GM21717 (cell line): ENCODE measurements around the gene DPH2.
A peak's percentile ranks its signal among the peaks of the same experiment; 100 is the strongest.

Source experiments
- ATAC-seq: cut with Tn5 transposase; IDR thresholded peaks from one replicate; pipeline ENCODE4 v1.9.1; 2021; ENCODE audit warnings: mild to moderate bottlenecking, moderate library complexity; ENCODE audit not compliant: unreplicated experiment

DPH2 gene, protein sequence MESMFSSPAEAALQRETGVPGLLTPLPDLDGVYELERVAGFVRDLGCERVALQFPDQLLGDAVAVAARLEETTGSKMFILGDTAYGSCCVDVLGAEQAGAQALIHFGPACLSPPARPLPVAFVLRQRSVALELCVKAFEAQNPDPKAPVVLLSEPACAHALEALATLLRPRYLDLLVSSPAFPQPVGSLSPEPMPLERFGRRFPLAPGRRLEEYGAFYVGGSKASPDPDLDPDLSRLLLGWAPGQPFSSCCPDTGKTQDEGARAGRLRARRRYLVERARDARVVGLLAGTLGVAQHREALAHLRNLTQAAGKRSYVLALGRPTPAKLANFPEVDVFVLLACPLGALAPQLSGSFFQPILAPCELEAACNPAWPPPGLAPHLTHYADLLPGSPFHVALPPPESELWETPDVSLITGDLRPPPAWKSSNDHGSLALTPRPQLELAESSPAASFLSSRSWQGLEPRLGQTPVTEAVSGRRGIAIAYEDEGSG

DNA sequence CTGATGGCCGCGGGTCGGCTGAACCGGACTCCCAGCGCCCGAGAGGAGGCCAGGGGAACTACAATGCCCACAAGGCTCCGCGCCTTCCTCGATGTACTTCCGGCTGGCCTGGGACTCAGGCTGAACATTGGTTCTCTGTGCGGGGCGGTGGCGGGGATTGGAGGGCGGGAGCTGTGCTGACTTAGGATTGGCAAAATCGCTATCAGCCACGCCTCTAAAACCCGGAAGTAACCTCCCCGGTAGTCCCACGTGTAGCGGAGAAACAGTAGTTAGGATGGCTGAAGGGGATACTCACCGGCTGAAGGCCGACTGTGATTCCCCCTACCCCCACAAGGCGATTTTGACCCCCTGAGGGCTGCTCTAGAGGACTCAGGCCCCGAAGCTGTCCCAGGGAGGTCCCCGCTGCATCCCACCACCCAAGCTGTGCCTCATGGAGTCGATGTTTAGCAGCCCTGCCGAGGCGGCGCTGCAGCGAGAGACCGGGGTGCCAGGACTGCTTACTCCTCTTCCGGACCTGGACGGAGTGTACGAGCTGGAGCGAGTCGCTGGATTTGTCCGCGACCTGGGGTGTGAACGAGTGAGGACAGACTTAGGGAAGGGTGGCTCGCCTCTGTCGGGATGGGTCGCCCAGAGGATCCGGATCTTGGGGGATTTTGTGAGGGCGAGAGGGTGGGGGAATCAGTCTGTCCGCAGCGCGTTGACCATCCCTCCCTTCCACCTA is at the start of gene DPH2:
TSS of gene DPH2 (plus strand) at position 265 of the 721 bp plus-strand sequence. CDS start at position 431, 166 bp downstream.
- ATAC-seq: peak; percentile 62

DNA sequence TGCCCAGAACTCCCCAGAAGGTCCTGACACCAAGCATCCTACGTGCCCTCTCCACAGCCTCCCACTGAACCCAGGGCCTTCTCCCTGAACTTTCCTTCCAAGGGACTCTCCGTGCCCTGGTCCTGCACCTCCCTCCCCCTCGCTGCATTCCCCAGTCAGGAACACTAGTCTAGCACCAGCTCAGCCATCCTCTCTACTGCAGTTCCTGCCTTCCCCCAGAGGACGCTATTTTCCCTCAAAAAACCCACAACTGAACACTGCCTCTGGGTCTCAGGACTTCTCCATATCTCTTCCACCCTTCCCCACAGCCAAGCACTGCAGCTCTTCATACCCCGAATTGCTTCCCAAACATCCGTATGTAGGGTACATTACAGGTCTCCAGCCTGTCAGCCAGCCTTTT is 48.8 kb upstream of the DPH2 start:
- no peak for ATAC-seq

DNA sequence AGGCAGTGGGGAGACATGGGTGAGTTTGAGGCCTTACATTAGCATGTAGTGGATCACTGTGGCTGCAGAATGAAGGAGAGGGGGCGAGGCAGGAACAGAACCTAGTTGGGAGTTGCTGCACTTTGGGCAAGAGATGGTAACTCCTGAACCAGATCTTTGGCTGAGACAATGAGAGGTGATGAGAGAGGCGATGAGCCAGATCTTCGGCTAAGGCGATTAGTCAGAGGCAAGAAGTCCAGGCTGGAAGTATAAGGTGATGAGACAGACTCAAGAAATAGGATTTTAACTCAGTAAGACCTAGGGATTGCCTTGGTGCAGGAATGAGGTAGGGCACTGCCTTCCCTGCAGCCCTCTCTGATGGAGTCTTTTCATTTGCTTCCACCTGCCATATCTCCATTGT is 45.3 kb upstream of the DPH2 start:
- ATAC-seq: no peak

DNA sequence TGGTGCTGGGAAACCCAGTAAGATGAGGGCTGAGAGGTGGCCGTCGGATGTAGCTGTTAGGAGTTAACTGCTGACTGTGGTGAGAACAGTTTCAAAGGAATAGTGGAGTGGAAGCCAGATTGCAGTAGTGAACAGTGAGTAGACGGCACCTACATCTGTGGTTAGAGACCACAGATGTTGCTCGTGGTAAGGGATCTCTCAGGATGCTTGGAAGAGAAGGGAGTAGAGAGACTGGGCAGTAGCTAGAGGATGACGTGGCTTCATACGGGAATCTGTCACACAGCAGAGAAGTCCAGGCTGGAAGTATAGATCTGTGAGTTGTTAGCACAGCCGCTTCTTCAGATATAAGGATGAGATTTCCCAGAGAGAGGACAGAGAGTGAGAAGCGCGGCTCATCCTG is 44.0 kb upstream of the DPH2 start:
- no peak for ATAC-seq

DNA sequence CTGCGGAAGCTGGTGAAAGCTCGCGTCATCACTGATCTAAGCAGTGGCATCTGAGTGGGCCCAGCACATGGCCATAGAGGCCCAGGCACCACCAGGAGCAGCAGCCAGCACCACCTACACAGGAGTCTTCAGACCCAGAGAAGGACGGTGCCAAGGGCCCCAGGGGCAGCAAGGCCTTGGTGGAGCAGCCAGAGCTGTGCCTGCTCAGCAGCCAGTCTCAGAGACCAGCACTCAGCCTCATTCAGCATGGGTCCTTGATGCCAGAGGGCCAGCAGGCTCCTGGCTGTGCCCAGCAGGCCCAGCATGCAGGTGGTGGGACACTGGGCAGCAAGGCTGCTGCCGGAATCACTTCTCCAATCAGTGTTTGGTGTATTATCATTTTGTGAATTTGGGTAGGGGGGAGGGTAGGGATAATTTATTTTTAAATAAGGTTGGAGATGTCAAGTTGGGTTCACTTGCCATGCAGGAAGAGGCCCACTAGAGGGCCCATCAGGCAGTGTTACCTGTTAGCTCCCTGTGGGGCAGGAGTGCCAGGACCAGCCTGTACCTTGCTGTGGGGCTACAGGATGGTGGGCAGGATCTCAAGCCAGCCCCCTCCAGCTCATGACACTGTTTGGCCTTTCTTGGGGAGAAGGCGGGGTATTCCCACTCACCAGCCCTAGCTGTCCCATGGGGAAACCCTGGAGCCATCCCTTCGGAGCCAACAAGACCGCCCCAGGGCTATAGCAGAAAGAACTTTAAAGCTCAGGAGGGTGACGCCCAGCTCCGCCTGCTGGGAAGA is 39.5 kb upstream of the DPH2 start:
- no peak for ATAC-seq

DNA sequence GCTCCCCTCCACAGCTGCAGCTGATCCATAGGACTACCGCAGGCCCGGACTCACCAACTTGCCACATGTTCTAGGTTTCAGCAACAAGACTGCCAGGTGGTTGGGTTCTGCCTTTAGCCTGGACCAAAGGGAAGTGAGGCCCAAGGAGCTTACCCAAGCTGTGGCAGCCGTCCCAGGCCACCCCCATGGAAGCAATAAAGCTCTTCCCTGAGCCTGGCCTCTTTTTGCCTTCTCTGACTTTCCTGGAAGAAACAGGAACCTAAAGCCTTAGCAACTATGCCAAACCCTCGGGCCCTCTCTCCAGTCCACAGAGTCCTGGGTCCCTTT is 38.9 kb upstream of the DPH2 start:
- ATAC-seq: no peak

DNA sequence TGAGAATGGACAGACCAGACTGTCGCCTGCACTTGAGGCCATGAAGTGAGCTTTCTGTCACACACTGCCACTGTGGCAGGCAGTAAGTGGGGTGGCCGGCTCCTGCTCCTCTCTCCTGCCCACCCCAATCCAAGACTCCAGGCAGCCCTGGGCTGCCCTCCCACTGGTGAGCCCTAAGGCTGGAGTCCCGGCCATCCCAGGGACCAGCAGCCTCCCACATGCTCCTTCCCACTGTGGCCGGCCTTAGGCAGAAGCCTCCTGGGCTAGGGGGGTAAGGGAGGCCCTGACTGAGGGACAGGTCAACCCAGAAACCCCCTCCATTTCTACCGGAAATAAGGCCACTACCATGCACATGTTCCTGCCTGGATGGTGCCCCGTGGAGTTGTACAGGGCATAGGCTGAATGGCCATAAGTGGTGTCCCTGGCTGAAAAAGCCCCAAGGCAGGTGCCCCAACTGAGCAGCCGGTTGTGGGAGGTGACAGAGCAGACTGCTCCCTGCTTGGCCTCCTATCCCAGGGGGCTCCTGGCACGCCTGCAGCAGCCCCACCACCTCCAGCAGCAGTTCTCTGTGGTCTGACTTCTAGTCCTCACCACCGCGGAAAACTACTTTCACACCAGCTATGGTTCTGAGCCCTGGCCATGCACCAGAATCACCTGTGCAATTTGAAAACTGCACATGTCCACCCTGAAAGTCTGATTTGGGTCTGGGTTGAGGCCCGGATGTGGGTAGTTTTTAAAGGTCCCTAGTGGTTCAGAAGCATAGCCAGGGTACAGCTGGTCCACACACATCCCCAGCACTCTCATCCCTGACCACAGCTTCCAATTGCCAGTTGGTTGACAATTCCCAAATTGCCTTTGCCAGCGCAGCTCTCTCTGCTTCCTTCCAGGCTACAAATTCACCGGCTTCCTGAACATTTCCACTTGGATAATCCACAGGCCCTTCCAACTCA is 37.8 kb upstream of the DPH2 start:
- ATAC-seq: no peak

DNA sequence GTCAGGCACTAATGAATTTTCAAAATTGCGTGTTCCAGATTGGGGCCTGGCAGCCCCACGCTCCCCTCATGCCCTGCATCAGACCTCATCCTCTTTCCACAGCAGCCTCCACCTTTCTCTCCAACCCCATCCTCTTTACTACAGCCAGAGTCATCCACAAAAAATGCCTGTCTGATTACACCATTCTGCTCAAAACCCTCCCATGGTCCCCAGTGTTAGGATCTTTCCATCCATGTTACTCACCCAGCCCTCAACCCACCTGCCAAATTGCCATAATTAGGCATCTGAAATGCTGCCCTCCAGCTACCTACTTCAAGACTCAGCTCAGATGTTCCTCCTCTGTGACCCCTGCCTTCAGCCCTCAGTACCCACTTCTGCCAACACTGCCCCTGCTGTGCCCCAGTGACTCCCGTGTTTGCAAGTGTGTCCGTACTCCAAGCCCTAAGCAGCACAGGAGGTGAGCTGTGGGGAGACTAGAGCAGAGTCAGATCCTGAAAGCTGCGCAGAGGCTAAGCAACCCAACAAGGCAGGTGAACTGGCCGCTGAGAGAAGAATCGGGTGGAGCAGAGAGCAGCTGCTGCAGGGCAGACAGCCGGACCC is 36.9 kb upstream of the DPH2 start:
- no peak for ATAC-seq

DNA sequence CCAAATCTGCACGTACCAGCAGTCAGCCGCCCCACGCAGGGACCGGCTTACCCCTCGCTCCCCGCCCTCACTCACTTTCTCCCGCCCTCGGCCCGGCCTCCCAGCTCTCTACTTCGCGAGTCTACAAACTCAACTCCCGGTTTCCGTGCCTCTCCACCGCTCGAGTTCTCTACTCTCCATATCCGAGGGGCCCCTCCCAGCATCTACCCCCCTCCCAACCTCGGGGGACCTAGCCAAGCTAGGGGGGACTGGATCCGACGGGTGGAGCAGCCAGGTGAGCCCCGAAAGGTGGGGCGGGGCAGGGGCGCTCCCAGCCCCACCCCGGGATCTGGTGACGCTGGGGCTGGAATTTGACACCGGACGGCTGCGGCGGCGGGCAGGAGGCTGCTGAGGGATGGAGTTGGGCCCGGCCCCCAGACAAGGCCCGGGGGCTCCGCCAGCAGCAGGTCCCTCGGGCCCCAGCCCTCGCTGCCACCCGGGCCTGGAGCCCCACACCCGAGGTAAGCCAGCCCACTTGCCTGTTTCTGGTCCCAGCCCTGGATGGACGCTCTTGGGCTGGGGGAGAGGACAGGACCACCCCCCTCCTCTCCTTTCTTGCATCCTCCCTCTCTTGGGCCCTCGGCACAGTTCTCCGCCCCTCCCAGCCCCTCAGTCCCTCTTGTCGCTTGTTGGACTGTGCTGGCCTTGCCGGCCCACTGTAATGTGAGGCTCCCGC is 36.3 kb upstream of the DPH2 start, which contains the start of gene ARTN:
TSS of gene ARTN (plus strand) at position 416 of the 715 bp plus-strand sequence. CDS start 1,856 bp downstream, outside the sequence.
- no peak for ATAC-seq

DNA sequence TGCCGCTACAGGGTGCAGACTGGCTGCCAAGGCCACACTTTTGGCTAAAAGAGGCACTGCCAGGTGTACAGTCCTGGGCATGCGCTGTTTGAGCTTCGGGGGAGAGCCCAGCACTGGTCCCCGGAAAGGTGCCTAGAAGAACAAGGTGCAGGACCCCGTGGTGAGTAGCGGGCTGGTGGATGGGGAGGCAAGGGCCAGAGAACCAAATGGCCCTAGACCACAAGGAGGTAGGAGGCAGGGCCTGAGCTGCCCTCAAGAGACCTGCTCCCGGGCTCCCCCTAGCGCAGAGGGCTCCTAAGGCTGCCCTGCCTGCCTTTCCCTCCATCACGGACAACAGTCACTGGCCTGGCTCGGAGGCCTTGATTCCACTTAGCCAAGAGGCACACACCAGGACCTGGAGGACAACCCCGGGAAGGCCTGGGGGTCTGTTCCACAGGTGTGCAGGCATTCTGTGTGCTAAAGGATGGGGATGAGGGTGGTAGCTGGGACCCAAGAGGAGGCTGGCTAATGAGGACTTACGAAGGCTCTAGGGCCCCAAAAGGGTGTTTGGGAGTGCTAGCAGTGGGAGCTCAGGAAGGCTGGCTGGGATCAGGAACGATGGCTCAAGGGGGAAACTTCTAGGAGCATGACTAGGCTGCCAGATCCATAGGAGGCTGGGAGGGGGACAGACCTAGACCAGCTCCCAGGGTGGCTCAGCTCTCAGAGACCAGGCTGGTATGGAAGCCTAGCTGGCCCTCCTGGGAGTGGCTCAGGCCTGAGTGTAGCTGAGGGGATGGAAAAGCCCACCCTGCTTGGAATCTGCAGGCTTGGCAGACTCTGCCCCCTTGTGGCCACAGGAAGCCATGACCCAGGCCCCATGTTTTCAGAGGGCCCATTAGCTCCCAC is 35.5 kb upstream of the DPH2 start:
- ATAC-seq: no peak

DNA sequence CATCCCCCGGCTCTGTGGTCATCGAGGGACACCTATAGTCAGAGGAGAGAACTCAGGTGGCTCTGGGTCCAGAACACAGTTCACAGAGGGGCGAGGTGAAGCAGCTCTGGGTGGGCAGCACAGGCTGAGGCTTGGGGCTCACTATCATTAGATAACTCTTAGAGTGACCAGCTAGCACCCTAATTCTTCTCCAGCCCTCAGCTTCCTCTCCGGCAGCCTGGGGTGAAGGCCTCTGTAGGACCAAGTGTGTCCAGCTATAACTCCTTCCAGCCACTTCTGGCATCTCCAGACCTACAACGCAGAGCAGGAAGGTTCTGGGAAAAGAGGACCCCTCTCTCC is 34.9 kb upstream of the DPH2 start:
- no peak for ATAC-seq

DNA sequence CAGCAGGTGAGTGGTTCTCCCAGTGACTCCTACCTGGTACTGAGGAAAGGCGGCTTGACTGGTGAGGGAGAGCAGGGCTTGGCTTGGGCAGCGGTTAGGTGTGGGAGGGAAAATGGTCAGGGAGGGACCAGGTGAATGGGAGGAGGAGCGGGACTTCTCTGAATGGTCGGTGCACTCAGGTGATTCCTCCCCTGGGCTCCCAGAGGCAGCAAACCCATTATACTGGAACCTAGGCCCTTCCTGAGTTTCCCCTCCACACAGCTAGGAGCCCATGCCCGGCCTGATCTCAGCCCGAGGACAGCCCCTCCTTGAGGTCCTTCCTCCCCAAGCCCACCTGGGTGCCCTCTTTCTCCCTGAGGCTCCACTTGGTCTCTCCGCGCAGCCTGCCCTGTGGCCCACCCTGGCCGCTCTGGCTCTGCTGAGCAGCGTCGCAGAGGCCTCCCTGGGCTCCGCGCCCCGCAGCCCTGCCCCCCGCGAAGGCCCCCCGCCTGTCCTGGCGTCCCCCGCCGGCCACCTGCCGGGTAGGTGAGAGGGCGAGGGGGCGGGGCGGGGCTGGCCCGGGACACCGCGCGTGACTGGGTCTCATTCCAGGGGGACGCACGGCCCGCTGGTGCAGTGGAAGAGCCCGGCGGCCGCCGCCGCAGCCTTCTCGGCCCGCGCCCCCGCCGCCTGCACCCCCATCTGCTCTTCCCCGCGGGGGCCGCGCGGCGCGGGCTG is 33.9 kb upstream of the DPH2 start:
- no peak for ATAC-seq

DNA sequence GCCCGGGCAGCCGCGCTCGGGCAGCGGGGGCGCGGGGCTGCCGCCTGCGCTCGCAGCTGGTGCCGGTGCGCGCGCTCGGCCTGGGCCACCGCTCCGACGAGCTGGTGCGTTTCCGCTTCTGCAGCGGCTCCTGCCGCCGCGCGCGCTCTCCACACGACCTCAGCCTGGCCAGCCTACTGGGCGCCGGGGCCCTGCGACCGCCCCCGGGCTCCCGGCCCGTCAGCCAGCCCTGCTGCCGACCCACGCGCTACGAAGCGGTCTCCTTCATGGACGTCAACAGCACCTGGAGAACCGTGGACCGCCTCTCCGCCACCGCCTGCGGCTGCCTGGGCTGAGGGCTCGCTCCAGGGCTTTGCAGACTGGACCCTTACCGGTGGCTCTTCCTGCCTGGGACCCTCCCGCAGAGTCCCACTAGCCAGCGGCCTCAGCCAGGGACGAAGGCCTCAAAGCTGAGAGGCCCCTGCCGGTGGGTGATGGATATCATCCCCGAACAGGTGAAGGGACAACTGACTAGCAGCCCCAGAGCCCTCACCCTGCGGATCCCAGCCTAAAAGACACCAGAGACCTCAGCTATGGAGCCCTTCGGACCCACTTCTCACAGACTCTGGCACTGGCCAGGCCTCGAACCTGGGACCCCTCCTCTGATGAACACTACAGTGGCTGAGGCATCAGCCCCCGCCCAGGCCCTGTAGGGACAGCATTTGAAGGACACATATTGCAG is 33.2 kb upstream of the DPH2 start:
- ATAC-seq: no peak

DNA sequence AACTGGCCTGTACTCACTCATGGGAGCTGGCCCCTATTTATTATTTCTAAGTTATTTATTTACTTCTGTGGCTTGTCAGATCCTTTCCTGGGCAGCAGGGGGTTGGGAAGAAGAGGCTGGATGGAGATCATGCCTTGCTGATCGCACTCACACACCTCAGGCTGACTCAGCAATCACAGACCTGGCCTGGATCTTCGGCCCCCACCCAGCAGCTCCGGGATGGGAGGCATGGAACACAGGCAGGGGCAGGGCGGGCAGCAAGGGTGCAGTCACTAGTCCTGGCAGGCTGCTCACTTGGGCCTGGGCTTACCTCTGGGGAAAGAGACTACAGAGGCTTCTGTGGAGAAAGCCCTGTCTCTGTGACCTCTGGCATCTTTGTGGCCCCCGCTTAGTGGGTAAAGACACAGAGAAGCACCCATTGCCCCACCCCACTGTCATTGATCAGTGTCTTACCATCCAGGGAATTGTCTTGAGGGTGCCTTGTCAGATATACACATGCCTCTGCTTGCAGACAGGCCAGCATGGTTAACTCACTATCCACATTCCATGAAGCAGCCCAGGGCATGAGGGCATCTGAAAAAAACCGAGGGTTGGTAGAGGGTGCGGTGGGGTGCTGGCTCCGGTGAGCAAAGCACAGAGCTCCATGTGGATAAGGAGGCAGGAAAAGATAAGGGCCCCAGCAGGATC is 32.5 kb upstream of the DPH2 start:
- ATAC-seq: no peak

DNA sequence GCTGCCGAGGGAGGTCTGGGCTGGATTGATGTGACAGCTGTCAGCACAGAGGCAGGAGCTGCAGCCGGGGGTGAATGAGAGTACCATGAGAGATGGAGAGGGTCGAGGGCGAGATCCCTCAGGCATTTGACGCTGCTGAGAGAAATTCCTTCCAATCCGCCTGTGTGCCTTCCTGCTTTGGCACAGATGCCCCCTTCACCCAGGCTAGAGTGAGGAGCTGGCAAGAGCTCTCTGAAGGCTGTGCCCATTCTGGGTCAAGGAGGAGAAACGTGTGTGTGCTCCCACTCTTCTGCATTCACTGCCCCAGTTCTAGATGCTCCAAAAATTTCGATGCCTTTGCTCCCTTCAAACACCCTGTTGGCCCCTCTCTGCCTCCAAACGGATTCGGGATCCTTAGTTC is 31.4 kb upstream of the DPH2 start:
- ATAC-seq: no peak

DNA sequence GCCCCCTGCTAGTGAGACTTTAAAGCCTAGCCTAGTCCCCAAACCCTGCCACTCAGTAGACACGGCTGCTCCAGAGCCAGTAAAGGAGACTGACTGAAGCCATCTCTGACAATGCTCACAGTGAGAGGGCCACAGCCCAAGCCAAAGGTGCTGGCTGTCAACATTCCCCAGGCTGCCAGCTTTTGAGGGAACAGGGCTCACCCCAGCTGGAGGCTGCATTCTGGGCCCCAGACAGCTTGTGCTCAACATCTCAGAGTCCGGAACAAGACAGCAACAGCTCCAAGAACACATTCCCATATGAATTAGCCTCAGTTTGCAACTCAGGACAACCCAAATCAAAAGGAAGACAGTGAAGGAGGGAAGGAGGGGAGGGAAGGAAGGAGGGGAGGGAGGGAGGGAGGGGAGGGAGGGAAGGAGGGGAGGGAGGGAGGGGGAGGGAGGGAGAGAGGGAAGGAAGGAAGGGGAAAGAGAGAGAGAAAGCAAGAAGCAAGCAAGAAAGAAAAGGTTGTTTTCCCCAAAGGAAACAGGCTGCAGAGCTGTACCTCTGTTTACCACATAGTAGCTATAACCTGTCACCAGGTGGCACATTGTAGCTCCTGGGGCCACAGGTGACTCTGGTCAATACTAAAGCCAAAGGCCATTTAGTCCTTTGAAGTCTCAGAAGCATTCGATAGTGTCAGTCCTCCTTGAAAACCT is 30.8 kb upstream of the DPH2 start:
- ATAC-seq: no peak
